ENCODE data around the gene LHB.
A peak's percentile ranks its signal among the peaks of the same experiment; 100 is the strongest.
"Not testable (repeated sequence)": the region's sequence is repeated elsewhere in the genome, so short reads cannot be mapped to it uniquely, and the experiment has no call there.

LHB gene

DNA sequence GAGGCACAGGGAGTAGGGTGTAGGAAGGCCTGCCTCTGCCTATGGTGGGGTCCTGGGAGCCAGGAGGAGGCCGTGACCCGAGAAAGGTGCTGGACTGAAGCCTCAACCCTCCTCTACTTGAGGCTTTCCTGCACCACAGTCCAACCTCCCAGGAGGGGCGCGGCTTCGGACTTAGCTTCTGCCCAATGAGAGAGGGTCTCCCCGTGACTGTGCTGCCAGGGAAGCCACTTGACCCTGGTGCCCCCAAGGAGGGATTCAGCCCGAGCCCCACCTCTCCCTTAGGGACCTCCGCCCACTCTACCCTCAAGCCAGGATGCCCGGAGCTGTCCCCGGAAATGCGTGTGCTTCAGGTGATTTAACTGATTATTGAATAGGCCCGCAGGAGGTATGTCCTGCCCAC lies 32.1 kb upstream of the LHB start, which contains the start of gene CGB8:
CGB8 (minus strand) TSS at position 101 of the 400 bp plus-strand sequence. CDS start 372 bp downstream, outside the sequence.
- not testable (repeated sequence) for DNase-seq

DNA sequence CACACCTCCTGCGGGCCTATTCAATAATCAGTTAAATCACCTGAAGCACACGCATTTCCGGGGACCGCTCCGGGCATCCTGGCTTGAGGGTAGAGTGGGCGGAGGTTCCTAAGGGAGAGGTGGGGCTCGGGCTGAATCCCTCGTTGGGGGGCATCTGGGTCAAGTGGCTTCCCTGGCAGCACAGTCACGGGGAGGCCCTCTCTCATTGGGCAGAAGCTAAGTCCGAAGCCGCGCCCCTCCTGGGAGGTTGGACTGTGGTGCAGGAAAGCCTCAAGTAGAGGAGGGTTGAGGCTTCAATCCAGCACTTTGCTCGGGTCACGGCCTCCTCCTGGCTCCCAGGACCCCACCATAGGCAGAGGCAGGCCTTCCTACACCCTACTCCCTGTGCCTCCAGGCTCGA lies 26.7 kb upstream of the LHB start, which contains the start of gene CGB5:
CGB5 (plus strand) TSS at position 301 of the 400 bp plus-strand sequence. CDS start 362 bp downstream, outside the sequence.
- not testable (repeated sequence) for DNase-seq, H3K27ac ChIP-seq, H3K36me3 ChIP-seq

More for the DNA sequence above, 32.1 kb upstream of the LHB start, which contains the start of gene CGB8:
- H3K27ac ChIP-seq; H3K4me3 ChIP-seq (ENCODE audit: low read depth, low read length); H3K36me3 ChIP-seq; H3K9me3 ChIP-seq (ENCODE audit: severe bottlenecking); H3K27me3 ChIP-seq (ENCODE audit: insufficient read depth, low read depth, severe bottlenecking): not testable (repeated sequence)

DNA sequence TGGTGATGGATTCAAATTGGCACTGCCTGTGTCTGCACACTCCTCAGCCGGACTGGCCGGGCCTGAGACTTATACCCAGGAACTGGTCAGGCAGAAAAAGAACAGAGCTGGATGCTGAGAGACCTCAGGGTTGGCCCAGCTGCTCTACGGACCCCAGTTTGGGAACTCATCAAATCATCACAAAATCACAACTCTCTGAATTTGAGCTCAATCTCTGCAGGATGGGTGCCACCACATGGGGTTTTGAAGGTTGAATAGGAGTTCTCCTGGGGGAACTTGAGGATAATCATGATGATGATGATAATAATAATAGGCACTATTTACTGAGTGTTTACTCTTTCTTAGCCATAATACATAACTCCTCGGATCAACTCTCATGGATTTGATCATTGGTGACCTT lies 25.8 kb upstream of the LHB start:
- H3K27ac ChIP-seq; H3K4me3 ChIP-seq (ENCODE audit: low read depth, low read length); DNase-seq; H3K9me3 ChIP-seq (ENCODE audit: severe bottlenecking); H3K27me3 ChIP-seq (ENCODE audit: insufficient read depth, low read depth, severe bottlenecking); H3K36me3 ChIP-seq: not testable (repeated sequence)

More for the DNA sequence above, 26.7 kb upstream of the LHB start, which contains the start of gene CGB5:
- H3K9me3 ChIP-seq (ENCODE audit: severe bottlenecking); H3K4me3 ChIP-seq (ENCODE audit: low read depth, low read length); H3K27me3 ChIP-seq (ENCODE audit: insufficient read depth, low read depth, severe bottlenecking): not testable (repeated sequence)

DNA sequence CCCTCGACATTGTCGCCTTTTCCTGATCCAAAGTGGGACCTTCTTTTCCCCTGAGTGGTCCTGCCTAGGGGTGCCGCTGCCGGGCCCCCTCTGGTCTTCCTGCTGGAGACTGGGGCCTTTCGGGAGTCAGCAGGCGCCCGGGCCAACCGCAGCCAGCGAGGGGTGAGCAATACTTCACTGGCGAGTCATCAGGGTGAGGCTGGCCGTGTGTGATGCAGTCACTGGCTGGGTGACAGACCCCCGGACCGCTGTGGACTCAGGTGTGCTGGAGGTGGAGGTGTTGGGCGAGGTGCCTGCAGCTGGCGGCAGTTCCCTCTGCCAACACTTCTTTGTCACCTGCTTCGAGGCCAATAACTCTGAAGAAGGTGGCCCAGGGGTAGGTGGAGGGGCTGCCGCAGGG lies 25.3 kb upstream of the LHB start:
- H3K36me3 ChIP-seq: no peaks in the 10 kb centered on the region
- no peak overlapping the region for H3K4me3 ChIP-seq (ENCODE audit: low read depth, low read length)
- DNase-seq: no peak
- H3K9me3 ChIP-seq (ENCODE audit: severe bottlenecking): no peaks in the 10 kb centered on the region
- TF ChIP-seq, protein P1, sequence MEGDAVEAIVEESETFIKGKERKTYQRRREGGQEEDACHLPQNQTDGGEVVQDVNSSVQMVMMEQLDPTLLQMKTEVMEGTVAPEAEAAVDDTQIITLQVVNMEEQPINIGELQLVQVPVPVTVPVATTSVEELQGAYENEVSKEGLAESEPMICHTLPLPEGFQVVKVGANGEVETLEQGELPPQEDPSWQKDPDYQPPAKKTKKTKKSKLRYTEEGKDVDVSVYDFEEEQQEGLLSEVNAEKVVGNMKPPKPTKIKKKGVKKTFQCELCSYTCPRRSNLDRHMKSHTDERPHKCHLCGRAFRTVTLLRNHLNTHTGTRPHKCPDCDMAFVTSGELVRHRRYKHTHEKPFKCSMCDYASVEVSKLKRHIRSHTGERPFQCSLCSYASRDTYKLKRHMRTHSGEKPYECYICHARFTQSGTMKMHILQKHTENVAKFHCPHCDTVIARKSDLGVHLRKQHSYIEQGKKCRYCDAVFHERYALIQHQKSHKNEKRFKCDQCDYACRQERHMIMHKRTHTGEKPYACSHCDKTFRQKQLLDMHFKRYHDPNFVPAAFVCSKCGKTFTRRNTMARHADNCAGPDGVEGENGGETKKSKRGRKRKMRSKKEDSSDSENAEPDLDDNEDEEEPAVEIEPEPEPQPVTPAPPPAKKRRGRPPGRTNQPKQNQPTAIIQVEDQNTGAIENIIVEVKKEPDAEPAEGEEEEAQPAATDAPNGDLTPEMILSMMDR (IDR thresholded peaks at IDR 0.05; ENCODE audit: low read depth, low read length): no peak
- H3K27ac ChIP-seq: no peak overlapping the region
- H3K27me3 ChIP-seq (ENCODE audit: insufficient read depth, low read depth, severe bottlenecking): no peaks in the 10 kb centered on the region

DNA sequence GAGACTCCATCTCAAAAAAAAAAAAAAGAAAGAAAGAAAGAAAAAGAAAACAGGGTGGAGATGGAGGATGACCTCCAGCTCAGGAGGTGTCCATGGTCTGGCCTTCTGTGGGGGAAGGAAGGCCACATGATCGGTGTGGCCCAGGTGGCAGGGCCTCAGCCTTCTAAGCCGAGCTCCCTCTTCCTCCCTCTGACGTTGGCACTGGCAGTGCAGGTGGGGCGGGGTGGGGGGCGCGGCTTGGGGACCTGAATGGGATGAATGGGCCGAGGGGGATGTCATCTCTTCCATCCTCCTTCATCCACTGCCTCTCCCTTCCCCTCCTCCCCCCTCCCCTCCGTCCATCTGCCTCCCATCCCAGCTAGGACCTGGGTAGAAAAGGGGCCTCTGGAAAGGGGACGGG lies 22.8 kb upstream of the LHB start:
- not testable (repeated sequence) for DNase-seq; H3K4me3 ChIP-seq (ENCODE audit: low read depth, low read length); H3K36me3 ChIP-seq; H3K27me3 ChIP-seq (ENCODE audit: insufficient read depth, low read depth, severe bottlenecking); H3K27ac ChIP-seq; H3K9me3 ChIP-seq (ENCODE audit: severe bottlenecking)

DNA sequence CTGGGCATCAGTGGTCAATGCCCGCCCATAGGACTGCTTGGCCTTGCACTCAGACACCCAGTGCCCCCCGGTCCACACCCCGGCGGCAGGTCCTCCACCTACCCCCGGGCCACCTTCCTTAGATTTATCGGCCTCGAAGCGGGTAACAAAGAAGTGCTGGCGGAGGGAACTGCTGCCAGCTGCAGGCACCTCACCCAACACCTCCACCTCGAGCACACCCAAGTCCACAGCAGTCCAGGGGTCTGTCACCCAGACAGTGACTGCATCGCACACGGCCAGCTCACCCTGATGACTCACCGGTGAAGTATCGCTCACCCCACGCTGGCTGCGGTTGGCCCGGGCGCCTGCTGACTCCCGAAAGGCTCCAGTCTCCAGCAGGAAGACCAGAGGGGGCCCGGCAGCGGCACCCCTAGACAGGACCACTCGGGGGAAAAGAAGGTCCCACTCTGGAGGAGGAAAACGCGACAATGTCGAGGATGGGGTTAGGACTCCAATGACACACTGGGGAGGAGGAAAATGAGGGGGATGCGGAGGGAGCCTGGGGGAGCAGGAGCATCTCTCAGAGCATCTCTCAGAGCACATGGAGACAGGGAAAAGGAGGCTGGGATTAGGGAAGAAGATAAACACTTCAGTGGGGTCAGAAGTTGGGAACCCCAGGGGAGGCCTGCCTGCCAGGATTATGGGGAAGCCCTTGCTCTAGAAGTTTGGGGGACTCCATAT lies 21.8 kb upstream of the LHB start:
- H3K9me3 ChIP-seq (ENCODE audit: severe bottlenecking); H3K4me3 ChIP-seq (ENCODE audit: low read depth, low read length); DNase-seq; H3K36me3 ChIP-seq; H3K27ac ChIP-seq; H3K27me3 ChIP-seq (ENCODE audit: insufficient read depth, low read depth, severe bottlenecking): not testable (repeated sequence)

DNA sequence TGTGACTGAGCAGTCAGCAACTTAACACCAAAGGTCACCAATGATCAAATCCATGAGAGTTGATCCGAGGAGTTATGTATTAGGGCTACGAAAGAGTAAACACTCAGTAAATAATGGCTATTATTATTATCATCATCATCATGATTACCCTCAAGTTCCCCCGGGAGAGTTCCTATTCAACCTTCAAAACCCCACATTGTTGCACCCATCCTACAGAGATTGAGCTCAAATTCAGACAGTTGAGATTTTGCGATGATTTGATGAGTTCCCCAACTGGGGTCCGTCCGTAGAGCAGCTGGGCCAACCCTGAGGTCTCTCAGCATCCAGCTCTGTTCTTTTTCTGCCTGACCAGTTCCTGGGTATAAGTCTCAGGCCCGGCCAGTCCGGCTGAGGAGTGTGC lies 21.2 kb upstream of the LHB start:
- not testable (repeated sequence) for H3K4me3 ChIP-seq (ENCODE audit: low read depth, low read length); H3K27ac ChIP-seq; DNase-seq; H3K9me3 ChIP-seq (ENCODE audit: severe bottlenecking); H3K27me3 ChIP-seq (ENCODE audit: insufficient read depth, low read depth, severe bottlenecking); H3K36me3 ChIP-seq

DNA sequence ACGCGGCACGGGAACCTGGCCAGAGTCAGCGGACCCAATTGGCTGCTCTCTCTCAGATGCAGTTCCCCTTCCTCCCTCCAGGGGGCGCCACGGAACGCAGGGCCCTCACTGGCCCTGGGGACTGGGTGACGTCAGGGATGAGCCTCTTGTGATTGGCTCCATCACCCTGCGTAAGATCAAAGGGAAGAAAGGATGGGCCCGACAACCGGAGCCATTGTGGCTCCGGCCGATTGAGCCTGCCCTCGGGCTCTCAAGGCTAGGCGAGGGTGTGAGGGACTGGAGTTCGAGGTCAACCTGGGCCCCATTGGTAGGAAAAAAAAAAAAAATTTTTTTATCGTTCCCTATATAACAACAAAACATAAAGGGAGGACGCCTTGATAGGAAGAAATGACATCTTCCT lies 19.9 kb upstream of the LHB start, which contains the start of gene CGB1:
CGB1 (minus strand) TSS at position 81 of the 400 bp plus-strand sequence. CDS start 184 bp downstream, outside the sequence.
- DNase-seq: peak; percentile 42
- not testable (repeated sequence) for H3K36me3 ChIP-seq; H3K9me3 ChIP-seq (ENCODE audit: severe bottlenecking); H3K27me3 ChIP-seq (ENCODE audit: insufficient read depth, low read depth, severe bottlenecking); H3K27ac ChIP-seq; H3K4me3 ChIP-seq (ENCODE audit: low read depth, low read length)
- TF ChIP-seq, protein P1 (IDR thresholded peaks at IDR 0.05; ENCODE audit: low read depth, low read length): peak; percentile 51
